OCI-LY7 (cell line): ENCODE data around the gene ZFHX3.

ENCODE experiments used
- EZH2phosphoT487 ChIP-seq: fragments of 200-600 bp; sonication (generic); IDR thresholded peaks from 2 replicates; pipeline ENCODE4 v1.6.1; 2018; ENCODE audit warnings: low read depth, borderline replicate concordance, mild to moderate bottlenecking, mixed run types, antibody characterized with exemption, low read length, moderate library complexity, mixed read lengths
- TF ChIP-seq, protein P1 (sequence below): fragments of 200-600 bp; sonication (generic); conservative IDR thresholded peaks from 2 replicates; pipeline ENCODE4 v1.5.1; 2014; ENCODE audit warnings: mild to moderate bottlenecking, antibody characterized with exemption, low read length, moderate library complexity, mixed read lengths

DNA sequence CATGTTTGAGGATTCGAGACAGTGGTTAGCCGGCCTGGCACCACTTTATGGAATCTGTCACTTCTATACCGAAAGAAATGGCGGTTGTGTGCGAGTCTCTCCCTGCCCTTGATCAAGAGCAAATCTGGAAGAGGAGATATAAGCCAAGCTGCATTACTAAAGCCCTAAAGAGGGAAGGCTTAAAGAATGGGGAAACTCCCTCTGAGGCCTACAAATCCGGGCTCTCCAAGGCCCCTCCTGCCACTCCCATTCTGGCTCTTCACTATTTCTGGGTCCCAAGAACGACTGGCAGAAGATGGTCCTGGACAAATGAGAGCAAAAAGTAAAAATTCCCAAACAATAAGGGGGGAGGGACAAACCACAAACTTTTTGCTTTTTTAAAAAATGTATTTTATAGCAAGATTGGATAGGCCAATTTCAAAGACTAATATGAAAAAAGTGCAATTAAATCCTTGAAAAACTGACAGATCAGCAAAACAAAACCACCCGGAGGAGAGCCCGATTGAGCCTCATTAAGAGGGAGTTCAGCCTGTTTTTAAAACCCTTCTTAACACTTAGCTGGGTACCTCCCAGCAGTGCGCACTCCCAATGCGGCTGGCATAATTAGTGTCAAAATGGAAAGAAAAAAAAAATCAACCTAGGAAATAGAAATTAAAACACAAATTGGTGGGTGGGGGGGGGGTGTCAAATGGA, 193.5 kb downstream of the ZFHX3 start:
- TF ChIP-seq EZH2phosphoT487, result no peak
- TF ChIP-seq, protein P1, sequence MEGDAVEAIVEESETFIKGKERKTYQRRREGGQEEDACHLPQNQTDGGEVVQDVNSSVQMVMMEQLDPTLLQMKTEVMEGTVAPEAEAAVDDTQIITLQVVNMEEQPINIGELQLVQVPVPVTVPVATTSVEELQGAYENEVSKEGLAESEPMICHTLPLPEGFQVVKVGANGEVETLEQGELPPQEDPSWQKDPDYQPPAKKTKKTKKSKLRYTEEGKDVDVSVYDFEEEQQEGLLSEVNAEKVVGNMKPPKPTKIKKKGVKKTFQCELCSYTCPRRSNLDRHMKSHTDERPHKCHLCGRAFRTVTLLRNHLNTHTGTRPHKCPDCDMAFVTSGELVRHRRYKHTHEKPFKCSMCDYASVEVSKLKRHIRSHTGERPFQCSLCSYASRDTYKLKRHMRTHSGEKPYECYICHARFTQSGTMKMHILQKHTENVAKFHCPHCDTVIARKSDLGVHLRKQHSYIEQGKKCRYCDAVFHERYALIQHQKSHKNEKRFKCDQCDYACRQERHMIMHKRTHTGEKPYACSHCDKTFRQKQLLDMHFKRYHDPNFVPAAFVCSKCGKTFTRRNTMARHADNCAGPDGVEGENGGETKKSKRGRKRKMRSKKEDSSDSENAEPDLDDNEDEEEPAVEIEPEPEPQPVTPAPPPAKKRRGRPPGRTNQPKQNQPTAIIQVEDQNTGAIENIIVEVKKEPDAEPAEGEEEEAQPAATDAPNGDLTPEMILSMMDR, result no peak
